Fibroblast of lung (primary cell): ENCODE measurements around the gene ELMO1. TPM values are rescaled to one million over a fixed set of nuclear protein-coding genes. Genes with fewer than 3 reads are reported as not detected.

Experiments
- DNase-seq, 2 donors: peaks; one replicate each; pipeline versions ENCODE4 v3.0.0 to v3.0.0-alpha.2; 2010; ENCODE audit warnings: low read depth in 2 of 2
- H2AFZ ChIP-seq: 2 replicates; pipeline ENCODE4 v1.5.1; 2012; ENCODE audit warnings: low read length, control low read depth, inconsistent platforms
- H3K27ac ChIP-seq: 2 replicates; pipeline ENCODE4 v1.5.1; 2011; ENCODE audit warnings: low read length, control low read depth; ENCODE audit not compliant: insufficient read depth
- H3K27me3 ChIP-seq: 2 replicates; pipeline ENCODE4 v1.5.1; 2011; ENCODE audit warnings: mild to moderate bottlenecking, low read length; ENCODE audit not compliant: control insufficient read depth, insufficient read depth
- H3K36me3 ChIP-seq: 2 replicates; pipeline ENCODE4 v1.5.1; 2011; ENCODE audit warnings: low read length; ENCODE audit not compliant: control insufficient read depth, insufficient read depth
- H3K4me1 ChIP-seq: 2 replicates; pipeline ENCODE4 v1.5.1; 2011; ENCODE audit warnings: low read length; ENCODE audit not compliant: control insufficient read depth, insufficient read depth; ENCODE audit errors: extremely low read depth
- H3K4me2 ChIP-seq: 2 replicates; pipeline ENCODE4 v1.5.1; 2011; ENCODE audit warnings: low read length, control low read depth; ENCODE audit not compliant: insufficient read depth; ENCODE audit errors: extremely low read depth
- H3K4me3 ChIP-seq, 4 experiments: fragments of 200-600 bp in 1 of 4; sonication (generic) in 1 of 4; replicated peaks in 1 of 4; 2 replicates each; pipeline ENCODE4 v1.5.1; 2011 to 2016; ENCODE audit warnings: low read length in 4 of 4, low read depth in 3 of 4, mild to moderate bottlenecking in 3 of 4, control low read depth in 2 of 4, inconsistent platforms in 1 of 4, mixed read lengths in 1 of 4; ENCODE audit not compliant: insufficient read depth in 1 of 4; ENCODE audit errors: control extremely low read depth in 1 of 4
- H3K79me2 ChIP-seq: 2 replicates; pipeline ENCODE4 v1.5.1; 2012; ENCODE audit warnings: mild to moderate bottlenecking, low read length, inconsistent platforms; ENCODE audit not compliant: control insufficient read depth, insufficient read depth
- H3K9ac ChIP-seq: 2 replicates; pipeline ENCODE4 v1.5.1; 2011; ENCODE audit warnings: mild to moderate bottlenecking, low read length, control low read depth; ENCODE audit not compliant: insufficient read depth
- H3K9me3 ChIP-seq: 2 replicates; pipeline ENCODE4 v1.5.1; 2012; ENCODE audit warnings: low read depth, low read length; ENCODE audit not compliant: control insufficient read depth, insufficient read depth
- H4K20me1 ChIP-seq: 2 replicates; pipeline ENCODE4 v1.5.1; 2011; ENCODE audit warnings: low read length; ENCODE audit not compliant: control insufficient read depth, insufficient read depth; ENCODE audit errors: extremely low read depth
- EZH2 ChIP-seq: IDR thresholded peaks from 2 replicates; pipeline ENCODE4 v1.5.1; 2012; ENCODE audit warnings: low read length, control low read depth, mild to moderate bottlenecking; ENCODE audit errors: missing control alignments
- polyA plus RNA-seq, 2 donors: library from polyadenylated mRNA; depleted of rRNA in 1 of 2; stranded (reverse) in 1 of 2; unstranded in 1 of 2; fragments of >200 nt; gene quantifications; 2 replicates each; pipeline ENCODE4 v1.2.1, GENCODE V29; 2011 to 2012; ENCODE audit warnings: missing spikeins in 1 of 2
- total RNA-seq: library from RNA; depleted of rRNA; stranded (reverse); fragments of >200 nt; gene quantifications from 2 replicates; pipeline ENCODE4 v1.2.1, GENCODE V29; 2014
- TF ChIP-seq, protein P1 (sequence below), 2 donors: IDR thresholded peaks in 1 of 2; conservative IDR thresholded peaks in 1 of 2; 1 replicate in 1 of 2; 2 replicates in 1 of 2; pipeline ENCODE4 v1.5.1; 2011 to 2012; ENCODE audit warnings: low read length in 2 of 2, control low read depth in 1 of 2, inconsistent platforms in 1 of 2, low read depth in 1 of 2, mild to moderate bottlenecking in 1 of 2

Gene ELMO1
- total and polyA plus RNA-seq, 2 donors (not counting 1 experiment from before 2014, with no cell fraction given): 0.50 TPM; not detected in 1

DNA sequence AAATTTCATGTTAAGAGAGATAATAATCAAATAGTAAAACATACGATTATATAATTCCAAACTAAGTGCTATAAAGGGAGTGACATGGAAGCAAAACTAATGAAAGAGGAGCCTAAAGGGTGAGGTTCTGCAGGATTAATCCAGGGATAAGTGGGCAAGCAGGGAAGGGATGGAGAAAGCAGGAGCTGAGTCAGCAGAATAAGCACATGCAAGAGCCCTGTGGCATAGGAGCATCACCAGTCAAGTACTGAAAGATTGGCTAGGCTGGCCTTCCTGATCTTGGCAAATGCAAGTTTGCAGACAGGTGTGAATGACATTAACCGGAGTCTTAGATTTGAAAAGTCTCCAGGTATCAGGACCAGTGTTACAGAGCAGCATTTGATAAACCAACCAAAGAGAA lies 336.4 kb downstream of the ELMO1 start:
- TF ChIP-seq EZH2: no peak
- TF ChIP-seq, protein P1, sequence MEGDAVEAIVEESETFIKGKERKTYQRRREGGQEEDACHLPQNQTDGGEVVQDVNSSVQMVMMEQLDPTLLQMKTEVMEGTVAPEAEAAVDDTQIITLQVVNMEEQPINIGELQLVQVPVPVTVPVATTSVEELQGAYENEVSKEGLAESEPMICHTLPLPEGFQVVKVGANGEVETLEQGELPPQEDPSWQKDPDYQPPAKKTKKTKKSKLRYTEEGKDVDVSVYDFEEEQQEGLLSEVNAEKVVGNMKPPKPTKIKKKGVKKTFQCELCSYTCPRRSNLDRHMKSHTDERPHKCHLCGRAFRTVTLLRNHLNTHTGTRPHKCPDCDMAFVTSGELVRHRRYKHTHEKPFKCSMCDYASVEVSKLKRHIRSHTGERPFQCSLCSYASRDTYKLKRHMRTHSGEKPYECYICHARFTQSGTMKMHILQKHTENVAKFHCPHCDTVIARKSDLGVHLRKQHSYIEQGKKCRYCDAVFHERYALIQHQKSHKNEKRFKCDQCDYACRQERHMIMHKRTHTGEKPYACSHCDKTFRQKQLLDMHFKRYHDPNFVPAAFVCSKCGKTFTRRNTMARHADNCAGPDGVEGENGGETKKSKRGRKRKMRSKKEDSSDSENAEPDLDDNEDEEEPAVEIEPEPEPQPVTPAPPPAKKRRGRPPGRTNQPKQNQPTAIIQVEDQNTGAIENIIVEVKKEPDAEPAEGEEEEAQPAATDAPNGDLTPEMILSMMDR (conservative IDR thresholded peaks at IDR 0.05 in 1 of 2, IDR thresholded peaks at IDR 0.05 in 1 of 2; ENCODE audit: low read depth in 1 of 2, low read length in 2 of 2): no peak
- no peak overlapping the region for H3K27ac ChIP-seq
- H3K9ac ChIP-seq: no peak overlapping the region
- no peak for DNase-seq
- no peaks in the 10 kb centered on the region for H3K27me3 ChIP-seq
- no peaks in the 10 kb centered on the region for H3K4me1 ChIP-seq
- H3K9me3 ChIP-seq: no peaks in the 10 kb centered on the region
- no peak overlapping the region for H3K4me3 ChIP-seq
- H3K79me2 ChIP-seq: no peaks in the 10 kb centered on the region
- H3K36me3 ChIP-seq: no peaks in the 10 kb centered on the region
- H2AFZ ChIP-seq: no peak overlapping the region
- no peak overlapping the region for H3K4me2 ChIP-seq
- H4K20me1 ChIP-seq: no peaks in the 10 kb centered on the region

DNA sequence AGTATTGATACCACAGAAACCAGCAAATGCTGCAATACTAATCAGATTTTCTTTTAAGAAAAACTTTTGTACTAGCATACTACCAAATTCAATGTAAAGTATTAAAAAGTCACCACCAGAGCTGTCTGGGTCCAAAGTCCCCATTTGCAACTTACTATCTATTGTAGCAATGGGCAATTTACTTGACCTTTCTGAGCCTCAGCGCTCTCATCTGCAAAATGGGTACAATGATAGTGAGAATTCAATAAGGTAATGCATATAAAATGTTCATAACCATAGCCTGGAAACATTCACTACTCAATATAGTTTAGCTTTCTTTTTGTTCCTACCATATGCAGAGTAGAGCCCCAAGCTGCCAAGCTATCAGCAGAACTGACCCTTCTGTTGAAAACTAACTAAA lies 337.2 kb downstream of the ELMO1 start:
- no peak overlapping the region for H3K4me2 ChIP-seq
- no peak overlapping the region for H2AFZ ChIP-seq
- H3K9me3 ChIP-seq: no peaks in the 10 kb centered on the region
- no peak for DNase-seq
- H3K4me3 ChIP-seq: no peak overlapping the region
- no peaks in the 10 kb centered on the region for H3K79me2 ChIP-seq
- TF ChIP-seq, protein P1 (conservative IDR thresholded peaks at IDR 0.05 in 1 of 2, IDR thresholded peaks at IDR 0.05 in 1 of 2; ENCODE audit: low read depth in 1 of 2, low read length in 2 of 2): no peak
- TF ChIP-seq EZH2: no peak
- H3K9ac ChIP-seq: no peak overlapping the region
- H3K27me3 ChIP-seq: no peaks in the 10 kb centered on the region
- H3K4me1 ChIP-seq: no peaks in the 10 kb centered on the region
- H3K27ac ChIP-seq: no peak overlapping the region
- H4K20me1 ChIP-seq: no peaks in the 10 kb centered on the region
- H3K36me3 ChIP-seq: no peaks in the 10 kb centered on the region

DNA sequence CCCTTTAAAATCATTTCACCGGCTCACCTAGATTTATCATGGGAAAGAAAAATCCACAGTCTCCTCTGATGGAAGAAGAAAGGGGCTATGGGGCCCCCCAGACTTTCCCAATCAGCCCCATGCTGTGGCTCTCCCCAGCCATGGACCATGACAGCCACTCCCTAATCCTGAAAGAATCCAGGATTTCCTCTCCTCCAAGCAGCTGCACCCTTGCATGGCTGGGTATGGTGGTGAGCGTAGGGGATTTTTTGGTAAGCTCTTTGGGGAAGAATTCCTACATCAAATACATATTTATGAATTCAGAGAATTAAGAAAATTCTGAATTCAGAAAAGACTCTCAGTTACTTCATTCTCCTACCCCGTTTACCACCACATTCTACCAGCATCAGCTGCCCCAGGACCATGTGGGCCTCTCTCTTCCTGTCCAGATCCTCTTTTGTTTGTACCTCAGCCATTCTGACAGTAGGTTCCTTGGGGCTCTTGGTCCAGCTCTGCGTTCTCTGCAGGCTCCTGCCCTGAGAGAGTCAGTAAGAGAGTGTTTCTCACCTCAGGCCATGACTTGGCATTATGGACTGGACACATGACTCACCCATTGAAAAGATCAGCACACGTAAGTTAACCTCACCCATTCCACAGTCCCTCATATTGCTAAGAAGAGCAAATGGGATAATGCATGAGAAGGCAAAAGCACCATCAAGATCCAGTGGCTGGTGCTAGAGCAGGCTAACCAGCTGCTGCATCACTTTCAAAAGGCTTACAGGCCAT lies 337.8 kb downstream of the ELMO1 start:
- no peaks in the 10 kb centered on the region for H3K4me1 ChIP-seq
- H3K27me3 ChIP-seq: no peaks in the 10 kb centered on the region
- H3K27ac ChIP-seq: no peak overlapping the region
- no peak overlapping the region for H3K4me2 ChIP-seq
- no peaks in the 10 kb centered on the region for H3K79me2 ChIP-seq
- no peaks in the 10 kb centered on the region for H4K20me1 ChIP-seq
- H3K9ac ChIP-seq: no peak overlapping the region
- no peak for TF ChIP-seq EZH2
- TF ChIP-seq, protein P1 (conservative IDR thresholded peaks at IDR 0.05 in 1 of 2, IDR thresholded peaks at IDR 0.05 in 1 of 2; ENCODE audit: low read depth in 1 of 2, low read length in 2 of 2): no peak
- H2AFZ ChIP-seq: no peak overlapping the region
- no peak for DNase-seq
- H3K36me3 ChIP-seq: no peaks in the 10 kb centered on the region
- no peak overlapping the region for H3K4me3 ChIP-seq
- H3K9me3 ChIP-seq: no peaks in the 10 kb centered on the region
